Dedifferentiated amniotic fluid mesenchymal stem cell (primary cell): ENCODE results near the gene NTN3.
"Not testable (repeated sequence)": the region's sequence is repeated elsewhere in the genome, so short reads cannot be mapped to it uniquely, and the experiment has no call there.

ENCODE experiments used
- DNase-seq: peaks from one replicate; pipeline ENCODE4 v3.0.0-alpha.2; 2016; ENCODE audit errors: extremely low spot score

Gene NTN3

GRCh38 chr16:2441143-2441804 lies 29.8 kb upstream of the NTN3 start:
- DNase-seq, result not testable (repeated sequence)

- no peak for DNase-seq
Observed at GRCh38 chr16:2443555-2443954, 27.5 kb upstream of the NTN3 start.

- no peak for DNase-seq
Observed at GRCh38 chr16:2447920-2448583, 23.0 kb upstream of the NTN3 start.

- DNase-seq, result no peak
Observed at GRCh38 chr16:2449118-2449517, 22.0 kb upstream of the NTN3 start.

GRCh38 chr16:2450535-2450934 lies 20.6 kb upstream of the NTN3 start:
- no peak for DNase-seq

GRCh38 chr16:2450975-2451381 lies 20.1 kb upstream of the NTN3 start:
- DNase-seq, result no peak

GRCh38 chr16:2451851-2452320 lies 19.2 kb upstream of the NTN3 start:
- DNase-seq, result no peak

- DNase-seq, result no peak
Observed at GRCh38 chr16:2452650-2453049, 18.4 kb upstream of the NTN3 start.

GRCh38 chr16:2455081-2455845 lies 15.8 kb upstream of the NTN3 start:
- no peak for DNase-seq

GRCh38 chr16:2456551-2457153 lies 14.4 kb upstream of the NTN3 start:
- no peak for DNase-seq

- no peak for DNase-seq
Observed at GRCh38 chr16:2457267-2457666, 13.8 kb upstream of the NTN3 start.

GRCh38 chr16:2457946-2458345 lies 13.2 kb upstream of the NTN3 start:
- no peak for DNase-seq

GRCh38 chr16:2458887-2459646 lies 12.0 kb upstream of the NTN3 start:
- DNase-seq, result no peak

- peak; percentile 90 for DNase-seq
Observed at GRCh38 chr16:2459647-2460390, 11.3 kb upstream of the NTN3 start, which contains the start of gene TEDC2. Gene TEDC2, plus strand, starts transcription at chr16:2460109. Its CDS starts 36 bp downstream, at chr16:2460145.

GRCh38 chr16:2460391-2460713 lies 10.7 kb upstream of the NTN3 start:
- no peak for DNase-seq

- no peak for DNase-seq
Observed at GRCh38 chr16:2460916-2461315, 10.2 kb upstream of the NTN3 start.

GRCh38 chr16:2462031-2462866 lies 8.8 kb upstream of the NTN3 start:
- DNase-seq, result no peak

- DNase-seq, result no peak
Observed at GRCh38 chr16:2464333-2464732, 6.8 kb upstream of the NTN3 start.

GRCh38 chr16:2465653-2466415 lies 5.3 kb upstream of the NTN3 start:
- no peak for DNase-seq
